ENCODE measurements around the gene ACAD8.

GRCh38 chr11:134233729-134234179 lies 19.6 kb upstream of the ACAD8 start:
- TF ChIP-seq, protein P1, sequence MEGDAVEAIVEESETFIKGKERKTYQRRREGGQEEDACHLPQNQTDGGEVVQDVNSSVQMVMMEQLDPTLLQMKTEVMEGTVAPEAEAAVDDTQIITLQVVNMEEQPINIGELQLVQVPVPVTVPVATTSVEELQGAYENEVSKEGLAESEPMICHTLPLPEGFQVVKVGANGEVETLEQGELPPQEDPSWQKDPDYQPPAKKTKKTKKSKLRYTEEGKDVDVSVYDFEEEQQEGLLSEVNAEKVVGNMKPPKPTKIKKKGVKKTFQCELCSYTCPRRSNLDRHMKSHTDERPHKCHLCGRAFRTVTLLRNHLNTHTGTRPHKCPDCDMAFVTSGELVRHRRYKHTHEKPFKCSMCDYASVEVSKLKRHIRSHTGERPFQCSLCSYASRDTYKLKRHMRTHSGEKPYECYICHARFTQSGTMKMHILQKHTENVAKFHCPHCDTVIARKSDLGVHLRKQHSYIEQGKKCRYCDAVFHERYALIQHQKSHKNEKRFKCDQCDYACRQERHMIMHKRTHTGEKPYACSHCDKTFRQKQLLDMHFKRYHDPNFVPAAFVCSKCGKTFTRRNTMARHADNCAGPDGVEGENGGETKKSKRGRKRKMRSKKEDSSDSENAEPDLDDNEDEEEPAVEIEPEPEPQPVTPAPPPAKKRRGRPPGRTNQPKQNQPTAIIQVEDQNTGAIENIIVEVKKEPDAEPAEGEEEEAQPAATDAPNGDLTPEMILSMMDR (IDR thresholded peaks at IDR 0.05), result no peak
- no peak for TF ChIP-seq POLR2A (IDR thresholded peaks at IDR 0.05)
- no peak for TF ChIP-seq POLR2AphosphoS5 (IDR thresholded peaks at IDR 0.05)

Data from suprapubic skin (tissue), 4 donors.